Activated CD4-positive, CD25-positive, alpha-beta regulatory T cell treated with anti-CD3 and anti-CD28 coated beads, Interleukin-2, amount 50 U/mL, for 24 hours (primary cell): ENCODE results near the gene MTIF2.
"Not testable (repeated sequence)": the region's sequence is repeated elsewhere in the genome, so short reads cannot be mapped to it uniquely, and the experiment has no call there.

Experiments
- ATAC-seq, 2 donors: fragments of 150-1000 bp; cut with Tn5 transposase; one replicate each; pipeline ENCODE4 v1.10.0; 2021; ENCODE audit warnings: mild to moderate bottlenecking in 1 of 2, moderate library complexity in 1 of 2

MTIF2 gene

GRCh38 chr2:55239656-55240222 lies 29.3 kb downstream of the MTIF2 start:
- no peak for ATAC-seq

GRCh38 chr2:55236992-55237543 lies 32.0 kb downstream of the MTIF2 start:
- no peak for ATAC-seq

- no peak for ATAC-seq
Observed at GRCh38 chr2:55235724-55236538, 33.1 kb downstream of the MTIF2 start.

GRCh38 chr2:55233658-55233940 lies 35.4 kb downstream of the MTIF2 start:
- no peak for ATAC-seq

GRCh38 chr2:55232863-55233657 lies 36.0 kb downstream of the MTIF2 start:
- ATAC-seq: peak; percentile 33 to 39

- peak; percentile 78 to 85 for ATAC-seq
Observed at GRCh38 chr2:55232084-55232862, 36.8 kb downstream of the MTIF2 start, which contains the start of the genes CLHC1 and RPS27A. TSS of gene CLHC1 (minus strand) at chr2:55232293. CDS start at chr2:55222411, 9,882 bp downstream. TSS of gene RPS27A (plus strand) at chr2:55232688. CDS start at chr2:55232825, 137 bp downstream.

GRCh38 chr2:55231546-55232083 lies 37.4 kb downstream of the MTIF2 start:
- peak; percentile 1 to 3 for ATAC-seq

GRCh38 chr2:55230551-55230950 lies 38.5 kb downstream of the MTIF2 start:
- no peak for ATAC-seq

GRCh38 chr2:55229221-55229620 lies 39.8 kb downstream of the MTIF2 start:
- ATAC-seq: no peak

- ATAC-seq: no peak
Observed at GRCh38 chr2:55228226-55228563, 40.8 kb downstream of the MTIF2 start.

GRCh38 chr2:55227437-55228225 lies 41.4 kb downstream of the MTIF2 start:
- not testable (repeated sequence) for ATAC-seq

- ATAC-seq: no peak
Observed at GRCh38 chr2:55225481-55226020, 43.5 kb downstream of the MTIF2 start.

GRCh38 chr2:55224761-55225261 lies 44.2 kb downstream of the MTIF2 start:
- ATAC-seq: no peak

GRCh38 chr2:55223958-55224760 lies 44.9 kb downstream of the MTIF2 start:
- ATAC-seq: no peak

- no peak for ATAC-seq
Observed at GRCh38 chr2:55213822-55214221, 55.2 kb downstream of the MTIF2 start.

- no peak for ATAC-seq
Observed at GRCh38 chr2:55204950-55205349, 64.1 kb downstream of the MTIF2 start.

- ATAC-seq: no peak
Observed at GRCh38 chr2:55204536-55204935, 64.5 kb downstream of the MTIF2 start.

- ATAC-seq: no peak
Observed at GRCh38 chr2:55200416-55200815, 68.6 kb downstream of the MTIF2 start.

- ATAC-seq: no peak
Observed at GRCh38 chr2:55196526-55196925, 72.5 kb downstream of the MTIF2 start.

GRCh38 chr2:55191888-55192287 lies 77.1 kb downstream of the MTIF2 start:
- ATAC-seq: not testable (repeated sequence)
